BJ (cell line): Measurements from ENCODE around the gene GALE. TPM values are rescaled to one million over a fixed set of nuclear protein-coding genes. Genes with fewer than 3 reads are reported as not detected.

Source experiments
- CTCF ChIA-PET: fragments of 350-600 bp; formaldehyde crosslinking; extraction: SDS; loops from one replicate; lab custom pipeline; 2021; ENCODE audit warnings: antibody characterized with exemption, inconsistent platforms; lab: Yijun Ruan, JAX
- POLR2A ChIA-PET: fragments of 300-600 bp; sonication (Branson Sonifier 250); formaldehyde crosslinking; extraction: SDS; loops from one replicate; lab custom pipeline; 2021; ENCODE audit warnings: antibody characterized with exemption; lab: Charles Lee
- DNase-seq: peaks from one replicate; pipeline ENCODE4 v3.0.0-alpha.2; 2011; ENCODE audit warnings: low read depth
- H3K27me3 ChIP-seq: 2 replicates; pipeline ENCODE4 v1.6.0; 2011; ENCODE audit warnings: low read length; ENCODE audit not compliant: control insufficient read depth, insufficient read depth
- H3K36me3 ChIP-seq: 2 replicates; pipeline ENCODE4 v1.5.1; 2011; ENCODE audit warnings: low read length; ENCODE audit not compliant: control insufficient read depth, insufficient read depth
- H3K4me3 ChIP-seq: 2 replicates; pipeline ENCODE4 v1.5.1; 2011; ENCODE audit warnings: low read depth, mild to moderate bottlenecking, control low read depth, low read length
- polyA plus RNA-seq: library from polyadenylated mRNA; depleted of rRNA; stranded (reverse); fragments of >200 nt; gene quantifications from 2 replicates; pipeline ENCODE4 v1.2.3, GENCODE V29; 2011
- TF ChIP-seq, protein P1 (sequence below): IDR thresholded peaks from 2 replicates; pipeline ENCODE4 v1.5.1; 2011; ENCODE audit warnings: low read depth, mild to moderate bottlenecking, control low read depth, inconsistent platforms, low read length, moderate library complexity; ENCODE audit not compliant: insufficient read depth

GALE gene
- polyA plus RNA-seq, 1 experiment = 36.1 TPM

- POLR2A ChIA-PET = no interaction called here
- H3K36me3 ChIP-seq = peaks cover 2% of the 10 kb centered on the region; the same call in 1 of the 2 replicates
- no peak overlapping the region for H3K4me3 ChIP-seq
- H3K27me3 ChIP-seq = no peaks in the 10 kb centered on the region
- CTCF ChIA-PET = interaction anchor here (1.1 kb wide), 1 partner anchor 19 kb away, joined by 4 read pairs; no protein-coding TSS in a partner anchor
- TF ChIP-seq, protein P1, sequence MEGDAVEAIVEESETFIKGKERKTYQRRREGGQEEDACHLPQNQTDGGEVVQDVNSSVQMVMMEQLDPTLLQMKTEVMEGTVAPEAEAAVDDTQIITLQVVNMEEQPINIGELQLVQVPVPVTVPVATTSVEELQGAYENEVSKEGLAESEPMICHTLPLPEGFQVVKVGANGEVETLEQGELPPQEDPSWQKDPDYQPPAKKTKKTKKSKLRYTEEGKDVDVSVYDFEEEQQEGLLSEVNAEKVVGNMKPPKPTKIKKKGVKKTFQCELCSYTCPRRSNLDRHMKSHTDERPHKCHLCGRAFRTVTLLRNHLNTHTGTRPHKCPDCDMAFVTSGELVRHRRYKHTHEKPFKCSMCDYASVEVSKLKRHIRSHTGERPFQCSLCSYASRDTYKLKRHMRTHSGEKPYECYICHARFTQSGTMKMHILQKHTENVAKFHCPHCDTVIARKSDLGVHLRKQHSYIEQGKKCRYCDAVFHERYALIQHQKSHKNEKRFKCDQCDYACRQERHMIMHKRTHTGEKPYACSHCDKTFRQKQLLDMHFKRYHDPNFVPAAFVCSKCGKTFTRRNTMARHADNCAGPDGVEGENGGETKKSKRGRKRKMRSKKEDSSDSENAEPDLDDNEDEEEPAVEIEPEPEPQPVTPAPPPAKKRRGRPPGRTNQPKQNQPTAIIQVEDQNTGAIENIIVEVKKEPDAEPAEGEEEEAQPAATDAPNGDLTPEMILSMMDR = no peak
- DNase-seq = no peak
These were observed 27.7 kb downstream of the GALE start for GRCh38 chr1:23772854-23773242.

GRCh38 chr1:23772049-23772853, 28.3 kb downstream of the GALE start:
- Histone ChIP-seq H3K36me3 (peaks cover 2% of the 10 kb centered on the region; the same call in 1 of the 2 replicates), H3K27me3 (no peaks in the 10 kb centered on the region), H3K4me3 (no peak overlapping the region)
- TF ChIP-seq, protein P1 = peak; percentile 98
- ChIA-PET POLR2A (no interaction called here), CTCF (interaction anchor here (0.6 to 2.8 kb wide), 30 partner anchors 9 to 256 kb away, joined by 3 to 24 read pairs (median 4); partner anchors contain the start of genes CNR2, ELOA and LYPLA2)
- DNase-seq = no peak

GRCh38 chr1:23768733-23769132, 31.8 kb downstream of the GALE start:
- no peak for DNase-seq
- peaks cover 5% of the 10 kb centered on the region for H3K36me3 ChIP-seq
- no peak overlapping the region for H3K4me3 ChIP-seq
- TF ChIP-seq, protein P1 = no peak
- ChIA-PET CTCF (no interaction called here), POLR2A (no interaction called here)
- no peaks in the 10 kb centered on the region for H3K27me3 ChIP-seq

- TF ChIP-seq, protein P1 = no peak
- no peaks in the 10 kb centered on the region for H3K27me3 ChIP-seq
These were observed 37.4 kb downstream of the GALE start for GRCh38 chr1:23763041-23763577.

GRCh38 chr1:23759277-23759676, 41.3 kb downstream of the GALE start:
- ChIA-PET POLR2A (no interaction called here), CTCF (interaction anchor here (0.7 kb wide), 2 partner anchors 14 to 143 kb away, joined by 3 read pairs; no protein-coding TSS in a partner anchor)
- no peak overlapping the region for H3K4me3 ChIP-seq
- H3K36me3 ChIP-seq = peaks cover 27% of the 10 kb centered on the region
- TF ChIP-seq, protein P1 = no peak
- no peak for DNase-seq
- no peaks in the 10 kb centered on the region for H3K27me3 ChIP-seq

More at GRCh38 chr1:23763041-23763577, 37.4 kb downstream of the GALE start:
- no peak overlapping the region for H3K4me3 ChIP-seq
- no peak for DNase-seq
- POLR2A ChIA-PET = no interaction called here
- CTCF ChIA-PET = interaction anchor here (0.6 to 1.9 kb wide), 3 partner anchors 8 to 97 kb away, joined by 3 to 7 read pairs (median 3); no protein-coding TSS in a partner anchor
- H3K36me3 ChIP-seq = peaks cover 10% of the 10 kb centered on the region
